T-helper 17 cell (primary cell): Measurements from ENCODE around the gene ZNF319. TPM values are rescaled to one million over a fixed set of nuclear protein-coding genes. Genes with fewer than 3 reads are reported as not detected.
A peak's percentile ranks its signal among the peaks of the same experiment; 100 is the strongest.

Source experiments
- ATAC-seq: fragments of 150-1000 bp; cut with Tn5 transposase; 2 replicates; pipeline ENCODE4 v1.10.0; 2021; ENCODE audit warnings: mild to moderate bottlenecking, moderate library complexity
- DNase-seq, 3 donors: peaks; one replicate each; pipeline versions ENCODE4 v3.0.0 to v3.0.0-alpha.2; 2020 to 2021
- H3K9me3 ChIP-seq: one replicate; pipeline ENCODE4 v1.7.0; 2013; ENCODE audit warnings: low read length, mild to moderate bottlenecking; ENCODE audit not compliant: control insufficient read depth, poor library complexity, severe bottlenecking
- H3K27ac Mint-ChIP-seq: one replicate; pipeline ENCODE4 v1.8.0; 2022; ENCODE audit warnings: mild to moderate bottlenecking, moderate library complexity, mixed read lengths
- H3K27me3 Mint-ChIP-seq: one replicate; pipeline ENCODE4 v1.8.0; 2022; ENCODE audit warnings: mixed read lengths
- H3K36me3 Mint-ChIP-seq: one replicate; pipeline ENCODE4 v1.8.0; 2022; ENCODE audit warnings: low read depth, mixed read lengths
- H3K4me1 Mint-ChIP-seq: one replicate; pipeline ENCODE4 v1.8.0; 2022; ENCODE audit warnings: mild to moderate bottlenecking, mixed read lengths
- H3K4me3 Mint-ChIP-seq: one replicate; pipeline ENCODE4 v1.8.0; 2022; ENCODE audit warnings: mild to moderate bottlenecking, moderate library complexity, mixed read lengths
- total RNA-seq, 4 donors: library from RNA in 2 of 4; stranded (reverse) in 2 of 4; gene quantifications; one replicate each; pipeline ENCODE4 v1.2.3 and lab custom pipeline; 2022 to 2026

Gene ZNF319
- 10 to 100 TPM; 11.8 to 12.5 TPM for total RNA-seq
- 22.2 to 24.9 reads per million in 2 donors for total RNA-seq (lab: John Stamatoyannopoulos, UW)

DNA sequence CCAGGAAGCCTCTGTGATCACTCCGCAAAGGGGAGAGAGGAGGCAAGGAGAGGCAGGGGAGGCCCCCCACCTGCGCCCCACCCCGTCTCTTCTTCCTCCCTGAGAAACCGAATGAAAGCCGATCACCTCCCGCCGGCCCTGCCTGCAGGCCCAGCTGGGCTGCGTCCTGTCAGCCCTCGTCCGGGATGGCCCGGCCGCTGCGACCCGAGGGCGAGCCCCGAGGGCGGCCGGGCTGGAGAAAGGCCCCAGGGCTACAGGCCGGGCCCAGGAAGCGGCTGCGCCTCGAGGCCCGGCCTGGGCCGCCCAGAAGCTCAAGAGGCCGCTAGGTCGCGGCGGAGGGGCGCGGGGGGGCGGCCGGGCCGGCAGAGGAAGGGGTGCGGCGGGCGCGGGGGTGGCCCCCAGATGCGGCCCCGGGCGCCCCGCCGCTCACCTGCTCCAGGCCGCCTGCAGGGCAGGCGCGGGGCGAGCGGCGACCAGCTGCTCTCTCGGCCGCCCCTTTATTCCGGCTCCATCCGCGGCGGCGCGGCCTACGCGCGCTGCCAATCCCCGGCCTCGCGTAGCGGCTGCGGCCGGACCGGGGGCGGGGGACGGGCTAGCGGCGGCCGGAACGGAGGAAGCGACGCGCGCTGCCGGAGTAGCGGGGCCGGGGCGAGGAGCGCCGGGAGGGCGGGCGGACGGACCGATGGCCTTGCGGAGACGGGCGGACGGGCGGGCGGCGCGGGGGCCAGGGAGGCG, at the start of gene ZNF319:
Gene ZNF319 (minus strand): TSS at position 702 of the 735 bp plus-strand sequence. CDS start 2,407 bp downstream, outside the sequence.
- H3K9me3 ChIP-seq, result no peaks in the 10 kb centered on the region
- Mint-ChIP-seq H3K4me3 (peak within 1 kb of the TSS; percentile 94), H3K27me3 (no peaks in the 10 kb centered on the region), H3K36me3 (peaks cover 5% of the 10 kb centered on the region), H3K27ac (peak within 1 kb of the TSS; percentile 93), H3K4me1 (peaks cover 50% of the 10 kb centered on the region)
- DNase-seq (no peak), ATAC-seq (peak; percentile 17)

DNA sequence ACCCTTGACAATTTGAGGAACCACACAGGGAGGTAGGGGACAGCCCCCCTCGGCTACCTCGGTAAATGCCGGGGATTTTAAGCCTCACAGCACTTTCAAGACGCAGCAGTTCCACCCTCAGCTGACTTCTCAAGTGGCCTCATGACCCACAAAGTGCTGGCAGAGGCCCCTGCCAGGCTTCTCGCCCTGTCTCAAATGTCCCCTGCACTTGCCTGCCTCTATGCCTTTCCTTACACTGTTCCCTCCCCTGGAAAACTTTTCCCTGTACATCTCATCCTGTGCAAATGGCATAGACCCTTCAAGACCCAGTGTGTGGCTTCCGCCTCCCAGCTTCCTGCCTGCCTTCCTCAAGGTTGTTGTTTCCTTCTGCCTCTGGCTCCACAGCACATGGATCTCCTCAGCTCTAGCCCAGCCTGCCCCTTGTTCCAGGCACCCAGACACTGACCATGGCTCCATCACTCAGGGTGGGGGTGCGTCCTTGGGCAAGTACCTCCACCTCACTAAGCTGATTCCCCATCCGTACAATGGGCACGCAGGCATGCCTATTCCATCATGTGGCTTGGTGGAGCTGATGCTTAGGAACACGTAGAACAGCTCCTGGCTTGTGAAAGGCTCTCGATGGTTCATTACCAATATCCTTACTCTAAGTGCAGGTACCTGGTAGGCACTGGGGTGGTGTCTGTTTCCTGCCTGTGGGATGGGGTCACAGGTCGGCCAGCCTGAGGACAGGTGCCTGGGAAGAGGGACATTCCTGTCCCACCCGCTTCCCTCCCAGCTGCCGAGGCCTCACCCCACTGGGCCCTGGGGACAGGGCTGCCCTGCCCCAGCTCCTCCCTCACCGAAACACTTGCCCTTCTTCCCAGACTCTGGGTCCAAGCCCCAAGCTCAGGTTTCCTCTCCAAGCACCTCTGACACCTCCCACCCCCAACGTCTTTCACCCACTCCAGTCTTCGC, 49.0 kb upstream of the ZNF319 start:
- DNase-seq, result no peak
- no peak for ATAC-seq
- no peaks in the 10 kb centered on the region for H3K4me1 Mint-ChIP-seq
- no peaks in the 10 kb centered on the region for H3K27me3 Mint-ChIP-seq
- H3K4me3 Mint-ChIP-seq, result no peak overlapping the region
- no peaks in the 10 kb centered on the region for H3K36me3 Mint-ChIP-seq
- H3K27ac Mint-ChIP-seq, result no peak overlapping the region
- no peaks in the 10 kb centered on the region for H3K9me3 ChIP-seq

DNA sequence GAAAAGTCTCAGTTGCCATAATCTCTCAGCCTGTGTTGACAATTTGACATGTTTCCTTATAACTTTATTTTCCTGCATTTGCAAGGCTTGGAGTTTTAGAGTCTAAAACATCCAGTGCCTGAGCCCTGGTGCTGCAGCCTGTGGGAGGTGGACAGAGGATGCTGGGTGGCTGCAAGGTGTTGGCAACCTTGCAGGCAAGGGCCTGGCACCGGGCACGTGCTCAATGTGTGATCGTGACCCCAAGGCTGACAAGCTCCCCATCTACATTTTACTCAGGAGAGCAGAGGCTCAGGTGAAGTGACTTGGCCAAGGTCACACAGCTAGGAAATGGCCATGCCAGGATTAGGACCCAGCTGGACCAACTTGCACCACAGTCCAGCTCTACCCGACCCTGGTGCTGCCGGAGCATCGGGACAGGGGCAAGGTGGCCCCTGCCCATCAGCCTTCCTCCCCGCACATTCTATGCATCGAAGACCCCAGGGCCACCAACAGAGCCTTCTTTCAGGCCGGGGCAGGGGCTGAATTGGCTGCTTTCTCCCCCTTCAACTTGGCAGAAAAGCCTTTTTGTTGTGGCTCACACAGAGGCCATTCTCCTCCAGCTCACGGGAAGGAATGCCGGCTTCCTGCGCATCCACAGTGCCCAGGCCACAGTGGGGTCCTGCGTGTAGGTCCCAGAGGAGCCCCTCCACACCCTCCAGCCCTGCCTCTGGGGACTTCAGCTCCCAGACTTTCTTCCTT, 48.2 kb upstream of the ZNF319 start:
- no peaks in the 10 kb centered on the region for H3K27me3 Mint-ChIP-seq
- no peaks in the 10 kb centered on the region for H3K36me3 Mint-ChIP-seq
- DNase-seq (no peak), ATAC-seq (no peak)
- no peaks in the 10 kb centered on the region for H3K4me1 Mint-ChIP-seq
- H3K9me3 ChIP-seq, result no peaks in the 10 kb centered on the region
- H3K4me3 Mint-ChIP-seq, result no peak overlapping the region
- H3K27ac Mint-ChIP-seq, result no peak overlapping the region

DNA sequence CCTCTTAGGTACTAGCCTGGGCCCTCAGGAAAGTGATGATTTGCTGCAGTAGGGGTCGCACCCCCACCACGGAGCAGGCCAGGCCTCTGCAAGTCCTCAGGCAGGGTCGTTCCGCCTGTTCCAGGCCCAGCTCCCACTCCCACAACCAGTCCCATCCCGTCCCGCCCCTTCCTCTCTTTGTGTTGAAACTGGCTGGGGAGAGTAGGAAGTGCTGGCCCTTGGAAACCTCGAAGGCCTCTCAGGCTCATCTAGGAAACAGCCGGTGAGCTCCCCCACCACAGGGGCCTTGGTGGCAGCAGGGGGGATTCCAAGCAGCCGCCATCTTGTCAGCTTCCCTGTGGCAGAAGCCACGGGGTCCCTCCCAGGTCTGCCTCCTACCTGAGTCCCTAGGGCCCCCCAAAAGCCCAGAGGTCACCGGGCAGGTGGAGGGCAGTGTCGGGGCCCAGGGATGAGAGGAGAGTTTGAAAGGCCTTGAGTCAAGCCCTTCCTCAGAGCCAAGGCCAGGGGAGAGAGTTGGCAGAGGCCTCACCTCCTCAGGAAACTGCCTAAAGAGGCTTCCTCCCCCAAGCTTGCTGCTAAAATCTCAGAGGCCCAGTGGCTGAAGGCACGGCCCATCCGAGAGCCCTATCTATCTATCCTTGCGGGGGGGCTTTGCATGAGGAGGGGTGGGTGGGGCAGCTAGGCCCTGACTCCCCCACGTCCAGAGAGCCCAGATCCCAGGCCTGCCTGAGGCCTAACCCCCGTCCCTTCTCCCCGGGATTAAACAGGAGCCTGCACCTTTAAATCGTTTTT, 47.3 kb upstream of the ZNF319 start:
- Mint-ChIP-seq H3K27me3 (no peaks in the 10 kb centered on the region), H3K36me3 (no peaks in the 10 kb centered on the region), H3K4me3 (no peak overlapping the region), H3K27ac (no peak overlapping the region), H3K4me1 (no peaks in the 10 kb centered on the region)
- ATAC-seq (no peak), DNase-seq (no peak)
- H3K9me3 ChIP-seq, result no peaks in the 10 kb centered on the region

DNA sequence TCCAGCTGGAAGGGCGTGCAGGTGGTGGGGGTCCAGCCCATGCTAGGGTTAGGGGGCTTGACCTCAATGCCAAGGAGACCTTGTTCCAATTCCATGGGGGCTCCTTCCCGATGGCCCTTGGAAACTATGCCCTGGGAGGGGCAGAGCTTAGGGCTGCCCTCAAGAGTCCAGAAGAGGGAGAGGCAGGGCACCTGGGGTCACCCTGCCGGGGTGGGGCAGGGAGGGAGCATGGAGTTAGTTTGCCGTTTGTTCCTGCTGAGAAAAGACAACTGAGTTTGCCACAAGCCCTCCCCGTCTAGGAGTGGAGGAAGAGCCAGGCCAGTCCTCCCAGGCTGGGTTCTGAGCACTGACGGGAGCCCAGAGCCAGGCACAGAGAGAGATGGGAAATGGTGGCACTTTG, 46.5 kb upstream of the ZNF319 start:
- no peak for DNase-seq
- H3K36me3 Mint-ChIP-seq, result no peaks in the 10 kb centered on the region
- H3K27me3 Mint-ChIP-seq, result no peaks in the 10 kb centered on the region
- ATAC-seq, result no peak
- no peak overlapping the region for H3K4me3 Mint-ChIP-seq
- no peaks in the 10 kb centered on the region for H3K9me3 ChIP-seq
- no peak overlapping the region for H3K27ac Mint-ChIP-seq
- no peaks in the 10 kb centered on the region for H3K4me1 Mint-ChIP-seq

DNA sequence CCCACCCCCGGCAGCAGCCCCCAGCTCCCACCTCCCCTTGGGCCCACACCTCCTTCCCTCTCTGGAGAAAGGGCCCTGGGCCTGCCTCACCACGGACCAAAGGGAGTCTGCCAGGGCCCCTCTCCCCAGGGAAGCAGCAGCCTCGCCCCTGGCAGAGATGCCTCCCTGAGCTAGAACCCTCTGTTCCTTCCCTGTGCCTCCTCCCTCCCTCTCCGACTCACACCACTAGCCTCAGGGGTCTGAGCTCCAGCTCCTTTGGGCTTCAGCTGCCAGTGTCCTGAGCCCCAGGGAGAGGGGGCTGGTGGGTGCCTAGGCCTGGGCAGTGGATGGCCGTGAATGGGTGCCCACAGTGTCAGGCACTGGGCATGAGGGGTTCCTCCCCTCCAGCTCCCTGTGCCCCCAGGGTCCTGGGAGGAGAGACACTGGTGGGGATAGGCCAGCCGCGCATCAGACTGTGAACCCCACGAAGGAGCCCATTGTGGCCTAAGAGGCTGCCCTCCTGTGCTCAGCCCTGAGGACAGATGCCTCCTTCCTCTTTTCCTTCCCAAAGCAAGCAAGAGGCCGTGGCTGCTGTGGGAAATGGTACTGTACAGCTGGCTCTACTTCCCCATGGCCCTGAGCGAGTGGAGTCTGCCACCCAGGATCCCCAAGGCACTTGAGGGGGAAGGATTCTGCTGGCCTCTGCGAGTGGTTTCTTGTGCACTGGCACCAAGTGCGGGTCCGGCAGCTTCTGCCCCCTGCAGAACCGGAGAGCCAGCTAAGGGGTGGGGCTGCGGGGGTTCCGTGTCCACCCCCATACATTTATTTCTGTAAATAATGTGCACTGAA, 45.8 kb upstream of the ZNF319 start:
- H3K27me3 Mint-ChIP-seq, result no peaks in the 10 kb centered on the region
- H3K36me3 Mint-ChIP-seq, result no peaks in the 10 kb centered on the region
- no peaks in the 10 kb centered on the region for H3K4me1 Mint-ChIP-seq
- H3K9me3 ChIP-seq, result no peaks in the 10 kb centered on the region
- no peak for ATAC-seq
- no peak overlapping the region for H3K4me3 Mint-ChIP-seq
- DNase-seq, result no peak
- no peak overlapping the region for H3K27ac Mint-ChIP-seq

DNA sequence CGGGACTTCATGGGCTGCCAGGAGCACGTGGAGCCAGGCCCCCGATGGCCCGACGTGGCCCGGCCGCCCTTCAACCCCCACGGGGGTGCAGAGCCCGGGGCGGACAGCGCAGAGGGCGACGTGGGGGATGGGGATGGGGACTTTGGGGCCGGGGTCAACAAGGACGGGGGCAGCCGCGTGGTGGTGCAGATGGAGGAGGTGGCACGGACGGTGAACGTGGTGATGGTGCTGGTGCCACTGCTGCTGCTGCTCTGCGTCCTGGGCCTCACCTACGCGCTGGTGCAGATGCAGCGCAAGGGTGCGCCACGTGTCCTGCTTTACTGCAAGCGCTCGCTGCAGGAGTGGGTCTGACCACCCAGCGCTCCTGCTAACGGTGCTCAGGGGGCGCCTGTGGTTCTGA, 44.6 kb upstream of the ZNF319 start:
- Mint-ChIP-seq H3K4me1 (no peaks in the 10 kb centered on the region), H3K4me3 (no peak overlapping the region), H3K27ac (no peak overlapping the region), H3K36me3 (no peaks in the 10 kb centered on the region), H3K27me3 (no peaks in the 10 kb centered on the region)
- DNase-seq (no peak), ATAC-seq (no peak)
- H3K9me3 ChIP-seq, result no peaks in the 10 kb centered on the region

DNA sequence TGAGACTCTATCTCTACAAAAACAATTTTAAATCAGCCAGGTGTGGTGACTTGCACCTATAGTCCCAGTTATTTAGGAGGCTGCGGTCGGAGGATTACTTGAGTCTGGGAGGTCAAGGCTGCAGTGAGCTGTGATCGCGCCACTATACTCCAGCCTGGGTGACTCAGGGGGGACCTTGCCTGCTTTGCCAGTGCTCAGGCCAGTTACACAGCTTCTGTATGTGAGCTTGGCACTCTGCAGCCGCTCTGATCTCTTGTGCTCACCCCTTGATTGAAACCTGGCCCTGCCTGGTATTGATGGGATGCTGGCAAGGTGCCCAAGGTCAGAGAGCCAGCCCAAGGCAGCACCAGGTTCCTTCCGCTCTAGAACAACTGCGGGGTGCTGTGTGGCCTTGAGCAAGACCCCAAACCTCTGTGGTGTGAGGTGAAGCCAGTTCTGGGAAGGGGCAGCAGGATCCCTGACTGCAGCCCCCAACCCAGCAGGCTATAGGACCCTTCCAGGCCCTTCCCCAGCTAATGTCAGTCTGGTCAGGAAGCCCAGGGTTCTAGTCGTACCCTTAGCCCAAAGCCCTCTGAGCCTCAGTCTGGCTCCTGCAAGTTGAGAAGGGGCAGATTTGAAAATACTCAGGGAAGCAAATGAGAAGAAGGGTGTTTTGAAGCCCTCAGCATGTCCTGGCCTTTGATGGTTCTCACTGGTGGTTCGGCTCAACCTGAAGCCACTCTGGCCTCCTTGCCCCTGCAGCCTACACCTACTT, 44.0 kb upstream of the ZNF319 start:
- no peak overlapping the region for H3K27ac Mint-ChIP-seq
- H3K4me3 Mint-ChIP-seq, result no peak overlapping the region
- no peaks in the 10 kb centered on the region for H3K27me3 Mint-ChIP-seq
- no peaks in the 10 kb centered on the region for H3K9me3 ChIP-seq
- DNase-seq, result no peak
- no peaks in the 10 kb centered on the region for H3K4me1 Mint-ChIP-seq
- ATAC-seq, result no peak
- no peaks in the 10 kb centered on the region for H3K36me3 Mint-ChIP-seq

DNA sequence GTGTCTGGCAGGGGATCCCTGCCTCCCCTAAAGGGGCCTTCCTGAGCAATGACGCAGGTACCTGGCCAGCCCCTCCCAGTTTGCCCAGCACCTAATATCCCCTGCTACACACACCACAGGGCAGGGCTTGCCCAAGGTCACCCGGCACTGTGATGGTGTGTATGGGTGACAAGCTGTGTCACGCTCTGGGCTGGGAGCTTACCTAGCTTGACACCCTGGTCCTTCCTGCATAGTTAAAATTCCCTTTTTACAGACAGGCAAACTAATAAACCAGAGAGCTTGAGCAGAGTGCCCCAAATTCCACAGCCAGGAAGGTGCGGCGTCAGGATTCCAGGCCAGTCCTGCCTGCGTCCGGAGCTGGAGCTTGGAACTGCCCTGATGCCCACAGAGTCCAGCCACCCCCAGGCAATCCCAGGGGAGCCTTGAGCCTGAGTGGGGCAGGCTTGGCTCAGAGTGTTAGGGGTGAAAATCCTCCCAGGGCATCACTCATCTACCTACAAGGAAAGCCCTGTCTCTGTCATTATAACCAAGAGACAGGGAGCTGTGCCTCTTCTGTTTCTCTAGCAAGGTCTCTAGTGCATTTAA, 43.2 kb upstream of the ZNF319 start:
- no peak for DNase-seq
- no peaks in the 10 kb centered on the region for H3K9me3 ChIP-seq
- Mint-ChIP-seq H3K36me3 (no peaks in the 10 kb centered on the region), H3K27ac (no peak overlapping the region), H3K27me3 (no peaks in the 10 kb centered on the region), H3K4me3 (no peak overlapping the region), H3K4me1 (no peaks in the 10 kb centered on the region)
- no peak for ATAC-seq

DNA sequence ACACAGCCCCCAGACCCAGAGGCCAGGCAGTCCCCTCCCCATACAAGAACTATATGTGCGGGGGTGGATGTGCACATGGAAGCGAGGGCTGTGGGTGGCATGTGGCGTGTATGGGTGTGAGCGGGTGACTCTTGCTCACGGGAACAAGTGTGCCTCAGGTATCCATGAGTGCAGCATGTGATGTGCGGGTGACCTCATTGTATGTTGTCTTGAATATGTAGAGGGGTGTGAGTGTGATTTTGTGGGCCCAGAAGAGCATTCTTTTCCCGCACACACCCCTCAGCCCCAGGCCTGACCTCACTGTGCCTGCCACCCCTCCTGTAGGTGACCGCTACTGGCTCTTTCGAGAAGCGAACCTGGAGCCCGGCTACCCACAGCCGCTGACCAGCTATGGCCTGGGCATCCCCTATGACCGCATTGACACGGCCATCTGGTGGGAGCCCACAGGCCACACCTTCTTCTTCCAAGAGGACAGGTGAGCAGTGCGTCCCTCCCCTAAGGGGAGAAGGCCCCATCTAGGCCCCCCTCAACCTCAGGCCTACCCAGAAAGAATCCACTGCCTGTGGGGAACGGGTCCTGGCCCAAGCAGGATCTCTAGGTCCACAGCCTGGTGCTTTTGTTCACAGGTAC, 42.5 kb upstream of the ZNF319 start:
- Mint-ChIP-seq H3K27me3 (no peaks in the 10 kb centered on the region), H3K36me3 (no peaks in the 10 kb centered on the region), H3K27ac (no peak overlapping the region), H3K4me3 (no peak overlapping the region), H3K4me1 (no peaks in the 10 kb centered on the region)
- ATAC-seq (no peak), DNase-seq (no peak)
- no peaks in the 10 kb centered on the region for H3K9me3 ChIP-seq
